Ectodermal cell (in vitro differentiated cells): Measurements from ENCODE around the gene CLMN.
A peak's percentile ranks its signal among the peaks of the same experiment; 100 is the strongest.

Experiments used
- H3K27ac ChIP-seq: 2 replicates; pipeline ENCODE4 v1.7.0; 2013; ENCODE audit warnings: mild to moderate bottlenecking, low read depth, low read length; ENCODE audit not compliant: insufficient read depth, poor library complexity, severe bottlenecking
- H3K27me3 ChIP-seq: 2 replicates; pipeline ENCODE4 v1.7.0; 2013; ENCODE audit warnings: mild to moderate bottlenecking, low read length; ENCODE audit not compliant: insufficient read depth, control insufficient read depth, poor library complexity, severe bottlenecking
- H3K36me3 ChIP-seq: one replicate; pipeline ENCODE4 v1.7.0; 2013; ENCODE audit warnings: low read length; ENCODE audit not compliant: control insufficient read depth, insufficient read depth
- H3K4me1 ChIP-seq: one replicate; pipeline ENCODE4 v1.7.0; 2013; ENCODE audit warnings: low read length; ENCODE audit not compliant: control insufficient read depth, insufficient read depth
- H3K4me3 ChIP-seq: 2 replicates; pipeline ENCODE4 v1.7.0; 2013; ENCODE audit warnings: low read depth, low read length, control low read depth; ENCODE audit not compliant: insufficient read depth
- H3K9me3 ChIP-seq: 2 replicates; pipeline ENCODE4 v1.7.0; 2013; ENCODE audit warnings: mild to moderate bottlenecking, low read length, moderate library complexity; ENCODE audit not compliant: control insufficient read depth
- WGBS, 2 experiments: methylation state at CpG; one replicate each; pipeline ENCODE4 v1.1.7; 2013; ENCODE audit warnings: missing lambda C conversion rate in 2 of 2; 5-methylcytosine and 5-hydroxymethylcytosine counted together

CLMN gene

DNA sequence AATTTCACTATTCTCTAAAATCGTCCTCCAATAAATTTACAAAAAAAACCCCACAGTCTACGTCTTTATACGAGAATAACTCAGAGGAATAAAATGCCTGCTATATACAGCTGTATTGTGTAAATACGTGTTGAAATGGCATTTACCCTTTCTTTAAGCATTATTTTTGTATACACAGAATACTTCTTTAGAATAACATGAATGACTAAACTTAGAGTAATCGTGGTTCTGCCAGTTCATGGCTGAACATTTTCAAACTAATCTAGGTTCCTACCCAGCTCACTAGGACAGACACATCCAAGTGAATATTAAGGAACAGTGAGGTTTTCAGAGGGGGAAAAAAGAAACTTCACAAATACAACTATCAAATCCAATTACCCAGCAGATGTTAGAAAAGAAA is 186.9 kb downstream of the CLMN start:
- Histone ChIP-seq H3K27ac (peak overlapping the region; percentile 79), H3K9me3 (no peaks in the 10 kb centered on the region), H3K36me3 (no peaks in the 10 kb centered on the region), H3K4me3 (no peak overlapping the region), H3K27me3 (no peaks in the 10 kb centered on the region), H3K4me1 (peaks cover 32% of the 10 kb centered on the region)
- WGBS, 2 experiments, result 85% methylated on average over 5 of the region's 5 CpGs; no CpG with 5 or more reads in 1 of the 2 experiments
